Gastroesophageal sphincter (tissue), 4 donors: ENCODE measurements around the gene GPR153. TPM values are rescaled to one million over a fixed set of nuclear protein-coding genes. Genes with fewer than 3 reads are reported as not detected.

Source experiments
- ATAC-seq: fragments of 150-250 bp; one replicate; pipeline ENCODE4 v1.9.1; 2016; ENCODE audit warnings: mild to moderate bottlenecking, moderate library complexity
- H3K27ac ChIP-seq, 4 donors: fragments of 200-600 bp; sonication (generic) in 3 of 4; 1 replicate in 3 of 4; 2 replicates in 1 of 4; pipeline ENCODE4 v1.5.1; 2016 to 2019
- H3K27me3 ChIP-seq: fragments of 200-600 bp; sonication (generic); one replicate; pipeline ENCODE4 v1.5.1; 2019
- H3K36me3 ChIP-seq, 2 donors: fragments of 200-600 bp; sonication (generic); one replicate each; pipeline ENCODE4 v1.5.1; 2019; ENCODE audit warnings: control low read depth in 1 of 2
- H3K4me1 ChIP-seq, 3 donors: fragments of 200-600 bp; sonication (generic); 1 replicate in 2 of 3; 2 replicates in 1 of 3; pipeline ENCODE4 v1.5.1; 2016 to 2019; ENCODE audit warnings: control low read depth in 2 of 3
- H3K4me3 ChIP-seq, 2 donors: fragments of 200-600 bp; sonication (generic); one replicate each; pipeline ENCODE4 v1.5.1; 2019; ENCODE audit warnings: mild to moderate bottlenecking in 1 of 2, moderate library complexity in 1 of 2
- H3K9me3 ChIP-seq, 3 donors: fragments of 200-600 bp; sonication (generic); one replicate each; pipeline ENCODE4 v1.5.1; 2017 to 2019; ENCODE audit warnings: control low read depth in 2 of 3
- EP300 ChIP-seq: sonication (generic); formaldehyde crosslinking; IDR thresholded peaks from one replicate; pipeline ENCODE4 v1.6.1; 2017; ENCODE audit warnings: antibody characterized with exemption, mild to moderate bottlenecking
- POLR2A ChIP-seq, 2 donors: fragments of 450-650 bp; IDR thresholded peaks; one replicate each; pipeline ENCODE4 v1.6.1; 2017; ENCODE audit warnings: antibody characterized with exemption in 2 of 2, mild to moderate bottlenecking in 2 of 2, moderate library complexity in 1 of 2
- POLR2AphosphoS5 ChIP-seq: sonication (generic); formaldehyde crosslinking; IDR thresholded peaks from one replicate; pipeline ENCODE4 v1.6.1; 2017; ENCODE audit warnings: antibody characterized with exemption
- WGBS, 2 donors: methylation state at CpG; one replicate each; pipeline ENCODE4 v1.1.5; 2018; ENCODE audit warnings: low coverage in 1 of 2; 5-methylcytosine and 5-hydroxymethylcytosine counted together
- total RNA-seq, 4 donors: library from RNA; depleted of rRNA; stranded (reverse); fragments of >200 nt; gene quantifications; one replicate each; pipeline ENCODE4 v1.1.0, GENCODE V29; 2016
- TF ChIP-seq, protein P1 (sequence below), 4 experiments: fragments of 200-600 bp in 2 of 4; fragments of 450-650 bp in 2 of 4; sonication (generic) in 1 of 4; IDR thresholded peaks; one replicate each; pipeline ENCODE4 v1.5.1; 2017 to 2019; ENCODE audit warnings: antibody characterized with exemption in 4 of 4, mild to moderate bottlenecking in 2 of 4, moderate library complexity in 2 of 4

GPR153 gene
- total RNA-seq, 4 donors from 2014 or later = 2.6 to 8.9 (median 6.2) TPM

DNA sequence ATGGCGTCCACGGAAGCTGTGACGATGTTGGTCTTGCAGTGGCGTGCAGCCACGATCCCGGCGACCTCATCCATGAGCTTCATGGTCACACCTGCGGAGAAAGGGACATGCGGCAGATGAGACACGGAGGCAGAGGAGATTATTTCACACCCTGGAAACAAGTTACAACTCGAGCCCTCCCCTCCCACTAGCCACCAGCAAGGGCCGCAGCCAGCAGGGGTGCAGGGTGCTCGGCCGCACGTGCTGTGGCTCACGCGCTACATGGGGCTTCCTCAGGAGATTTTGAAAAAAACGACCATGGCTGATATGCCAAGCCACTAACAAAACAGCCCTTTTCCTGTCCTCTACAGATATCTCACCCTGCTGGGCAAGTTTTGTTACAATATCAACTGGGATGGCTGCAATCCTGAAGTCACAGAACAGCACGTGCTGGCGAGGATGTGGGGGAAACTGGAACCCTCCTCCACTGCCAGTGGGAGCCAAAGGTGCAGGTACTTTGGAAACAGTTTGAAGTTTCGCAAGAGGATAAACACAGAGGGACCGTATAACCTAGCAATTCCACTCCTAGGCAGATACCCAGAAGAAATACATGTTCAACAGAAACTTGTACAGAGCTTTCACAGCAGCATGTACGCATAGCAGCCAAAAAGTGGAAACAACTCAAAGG is 34.1 kb upstream of the GPR153 start:
- H3K27me3 ChIP-seq = no peaks in the 10 kb centered on the region
- WGBS, 2 donors = 76 to 93% methylated on average over 3 to 9 of the region's 23 CpGs

GRCh38 chr1:6294080-6294889 is 33.4 kb upstream of the GPR153 start:
- TF ChIP-seq EP300 (no peak), POLR2AphosphoS5 (no peak), POLR2A (IDR thresholded peaks at IDR 0.05) (no peak)
- TF ChIP-seq, protein P1, sequence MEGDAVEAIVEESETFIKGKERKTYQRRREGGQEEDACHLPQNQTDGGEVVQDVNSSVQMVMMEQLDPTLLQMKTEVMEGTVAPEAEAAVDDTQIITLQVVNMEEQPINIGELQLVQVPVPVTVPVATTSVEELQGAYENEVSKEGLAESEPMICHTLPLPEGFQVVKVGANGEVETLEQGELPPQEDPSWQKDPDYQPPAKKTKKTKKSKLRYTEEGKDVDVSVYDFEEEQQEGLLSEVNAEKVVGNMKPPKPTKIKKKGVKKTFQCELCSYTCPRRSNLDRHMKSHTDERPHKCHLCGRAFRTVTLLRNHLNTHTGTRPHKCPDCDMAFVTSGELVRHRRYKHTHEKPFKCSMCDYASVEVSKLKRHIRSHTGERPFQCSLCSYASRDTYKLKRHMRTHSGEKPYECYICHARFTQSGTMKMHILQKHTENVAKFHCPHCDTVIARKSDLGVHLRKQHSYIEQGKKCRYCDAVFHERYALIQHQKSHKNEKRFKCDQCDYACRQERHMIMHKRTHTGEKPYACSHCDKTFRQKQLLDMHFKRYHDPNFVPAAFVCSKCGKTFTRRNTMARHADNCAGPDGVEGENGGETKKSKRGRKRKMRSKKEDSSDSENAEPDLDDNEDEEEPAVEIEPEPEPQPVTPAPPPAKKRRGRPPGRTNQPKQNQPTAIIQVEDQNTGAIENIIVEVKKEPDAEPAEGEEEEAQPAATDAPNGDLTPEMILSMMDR (IDR thresholded peaks at IDR 0.05) = no peak

More for the DNA sequence above, 34.1 kb upstream of the GPR153 start:
- ATAC-seq = no peak
- Histone ChIP-seq H3K4me1 (no peaks in the 10 kb centered on the region), H3K4me3 (no peak overlapping the region), H3K27ac (no peak overlapping the region), H3K36me3 (peaks cover 0 to 20% of the 10 kb centered on the region in 2 donors), H3K9me3 (no peaks in the 10 kb centered on the region)
- TF ChIP-seq, protein P1 (IDR thresholded peaks at IDR 0.05) = no peak
- TF ChIP-seq POLR2A (IDR thresholded peaks at IDR 0.05) (no peak), POLR2AphosphoS5 (no peak), EP300 (no peak)

GRCh38 chr1:6292102-6292501 is 31.2 kb upstream of the GPR153 start:
- H3K4me1 ChIP-seq = peaks cover 0 to 16% (median 8%) of the 10 kb centered on the region in 3 donors
- WGBS, 2 donors = 34 to 60% methylated on average over 3 of the region's 10 CpGs
- TF ChIP-seq POLR2AphosphoS5 (no peak), EP300 (no peak)
- ATAC-seq = no peak
- H3K4me3 ChIP-seq = no peak overlapping the region
- H3K9me3 ChIP-seq = no peaks in the 10 kb centered on the region
- H3K27ac ChIP-seq = no peak overlapping the region
- H3K27me3 ChIP-seq = no peaks in the 10 kb centered on the region
- H3K36me3 ChIP-seq = peaks cover 0 to 20% of the 10 kb centered on the region in 2 donors

More at GRCh38 chr1:6294080-6294889, 33.4 kb upstream of the GPR153 start:
- H3K27ac ChIP-seq = no peak overlapping the region
- H3K4me1 ChIP-seq = no peaks in the 10 kb centered on the region
- H3K27me3 ChIP-seq = no peaks in the 10 kb centered on the region
- no peak overlapping the region for H3K4me3 ChIP-seq
- no peaks in the 10 kb centered on the region for H3K9me3 ChIP-seq
- WGBS, 2 donors = 90 to 100% methylated on average over 2 to 6 of the region's 14 CpGs
- no peak for ATAC-seq
- H3K36me3 ChIP-seq = peaks cover 0 to 20% of the 10 kb centered on the region in 2 donors

- WGBS, 2 donors = 83% methylated on average over 4 of the region's 10 CpGs; no CpG with 5 or more reads in 1 of the 2 donors
- Histone ChIP-seq H3K27me3 (no peaks in the 10 kb centered on the region), H3K27ac (peak overlapping the region in 1 of 4 donors; percentile 5), H3K9me3 (no peaks in the 10 kb centered on the region), H3K36me3 (peaks cover 0 to 8% of the 10 kb centered on the region in 2 donors), H3K4me3 (no peak overlapping the region), H3K4me1 (peaks cover 0 to 18% (median 8%) of the 10 kb centered on the region in 3 donors)
- no peak for ATAC-seq
- TF ChIP-seq EP300 = no peak
- TF ChIP-seq POLR2AphosphoS5 = no peak
- TF ChIP-seq, protein P1 (IDR thresholded peaks at IDR 0.05) = no peak
- TF ChIP-seq POLR2A (IDR thresholded peaks at IDR 0.05) = no peak
Measured at GRCh38 chr1:6288665-6289064, 27.8 kb upstream of the GPR153 start.

DNA sequence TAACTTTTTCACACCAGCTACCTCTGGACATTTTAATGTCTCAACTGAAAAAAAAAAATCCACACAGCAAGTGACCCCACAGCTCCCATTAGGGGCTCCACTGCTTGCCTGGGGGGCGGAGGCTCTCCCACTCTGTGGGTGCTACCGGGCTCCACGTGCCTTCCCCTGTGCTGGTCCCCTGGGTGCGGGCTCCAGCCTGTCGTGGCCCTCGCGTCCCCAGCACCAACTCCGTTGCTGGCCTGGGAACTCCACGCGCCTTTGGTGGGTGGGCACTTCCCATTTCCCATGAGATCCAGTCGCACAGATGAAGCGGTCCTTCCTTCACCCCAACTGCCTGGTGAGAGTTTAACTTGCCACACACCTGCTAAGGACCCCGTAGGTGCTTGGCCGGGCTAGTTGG is 27.1 kb upstream of the GPR153 start:
- H3K27ac ChIP-seq = peak overlapping the region in 2 of 4 donors; percentile 5 to 8
- WGBS, 2 donors = 78% methylated on average over 4 of the region's 14 CpGs; no CpG with 5 or more reads in 1 of the 2 donors
- TF ChIP-seq EP300 (no peak), POLR2AphosphoS5 (no peak), POLR2A (IDR thresholded peaks at IDR 0.05) (no peak)
- TF ChIP-seq, protein P1 (IDR thresholded peaks at IDR 0.05) = no peak

More for the DNA sequence above, 27.1 kb upstream of the GPR153 start:
- no peak for ATAC-seq
- no peak overlapping the region for H3K4me3 ChIP-seq
- no peaks in the 10 kb centered on the region for H3K9me3 ChIP-seq
- no peaks in the 10 kb centered on the region for H3K27me3 ChIP-seq
- peaks cover 0 to 2% of the 10 kb centered on the region in 2 donors for H3K36me3 ChIP-seq
- H3K4me1 ChIP-seq = peaks cover 0 to 18% (median 8%) of the 10 kb centered on the region in 3 donors
